ENCODE results near the gene PAH.

DNA sequence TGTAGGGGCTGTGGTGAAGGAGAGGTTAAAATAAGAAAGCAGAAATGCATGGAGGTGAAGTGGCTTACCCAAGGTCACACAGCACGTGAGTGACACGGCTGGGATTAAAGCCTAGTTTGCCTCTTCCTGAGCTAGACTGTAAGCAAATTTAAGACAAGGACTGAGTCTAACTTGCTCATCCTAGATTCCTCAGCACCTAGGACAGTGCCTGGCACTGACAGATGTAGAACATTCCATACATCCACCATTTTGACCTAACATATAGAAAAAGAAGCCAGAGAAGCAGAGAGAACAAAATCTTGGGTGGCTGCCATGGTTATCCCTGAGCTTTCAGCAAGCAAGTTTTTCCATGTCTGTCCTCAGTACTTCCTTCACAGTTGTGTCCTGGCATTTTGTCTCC lies 110.5 kb downstream of the PAH start:
- TF ChIP-seq CTCF (IDR thresholded peaks at IDR 0.05) (no peak), EP300 (IDR thresholded peaks at IDR 0.05) (no peak)
